ENCODE data around the gene PTGS2. TPM values are rescaled to one million over a fixed set of nuclear protein-coding genes. Genes with fewer than 3 reads are reported as not detected.
"Not testable (repeated sequence)": the region's sequence is repeated elsewhere in the genome, so short reads cannot be mapped to it uniquely, and the experiment has no call there.

Gene PTGS2
- total and polyA plus RNA-seq, 7 donors: 0.03 to 0.53 (median 0.13) TPM

DNA sequence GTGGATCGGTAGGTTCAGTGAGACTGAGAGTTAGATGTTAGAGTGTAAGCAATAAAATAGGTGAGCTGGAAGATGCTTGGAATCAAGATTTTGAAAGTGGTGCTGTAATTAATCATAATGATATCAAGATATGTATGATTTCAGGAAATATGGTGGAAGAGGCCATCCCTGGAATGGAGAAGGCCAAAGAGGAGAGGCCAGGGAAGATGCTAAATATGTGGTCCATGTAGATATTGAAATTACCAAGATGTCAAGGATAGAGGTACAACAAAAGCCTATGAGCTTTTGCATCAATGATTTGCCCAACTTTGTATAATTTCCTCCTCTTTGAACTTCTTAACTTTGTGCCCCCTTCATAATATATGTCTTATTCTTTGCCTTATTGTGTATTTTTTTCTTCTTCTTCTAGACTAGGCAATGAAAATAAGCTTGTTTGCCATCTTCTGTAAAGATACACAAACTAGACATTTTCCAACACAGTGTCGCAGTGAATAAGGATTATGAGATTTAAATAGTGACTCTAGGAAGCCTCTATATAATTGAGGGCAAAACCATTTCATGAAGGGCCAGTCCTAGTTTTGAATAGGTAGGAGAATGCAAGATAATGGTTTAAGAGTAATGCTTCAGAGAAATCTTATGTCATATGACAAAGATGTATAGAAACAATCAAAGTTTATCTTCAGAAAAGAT lies 8.9 kb downstream of the PTGS2 start:
- intact Hi-C loops (cut with DNase I): no loop called here
- WGBS, 3 donors: 89 to 100% (median 95%) methylated on average over 2 of the region's 2 CpGs
- no peak overlapping the region for H3K4me3 ChIP-seq
- H3K36me3 ChIP-seq (ENCODE audit: insufficient read depth in 1 of 2, low read depth in 1 of 2): no peaks in the 10 kb centered on the region
- H3K27ac ChIP-seq: no peak overlapping the region
- no peak for DNase-seq
- TF ChIP-seq, protein P1, sequence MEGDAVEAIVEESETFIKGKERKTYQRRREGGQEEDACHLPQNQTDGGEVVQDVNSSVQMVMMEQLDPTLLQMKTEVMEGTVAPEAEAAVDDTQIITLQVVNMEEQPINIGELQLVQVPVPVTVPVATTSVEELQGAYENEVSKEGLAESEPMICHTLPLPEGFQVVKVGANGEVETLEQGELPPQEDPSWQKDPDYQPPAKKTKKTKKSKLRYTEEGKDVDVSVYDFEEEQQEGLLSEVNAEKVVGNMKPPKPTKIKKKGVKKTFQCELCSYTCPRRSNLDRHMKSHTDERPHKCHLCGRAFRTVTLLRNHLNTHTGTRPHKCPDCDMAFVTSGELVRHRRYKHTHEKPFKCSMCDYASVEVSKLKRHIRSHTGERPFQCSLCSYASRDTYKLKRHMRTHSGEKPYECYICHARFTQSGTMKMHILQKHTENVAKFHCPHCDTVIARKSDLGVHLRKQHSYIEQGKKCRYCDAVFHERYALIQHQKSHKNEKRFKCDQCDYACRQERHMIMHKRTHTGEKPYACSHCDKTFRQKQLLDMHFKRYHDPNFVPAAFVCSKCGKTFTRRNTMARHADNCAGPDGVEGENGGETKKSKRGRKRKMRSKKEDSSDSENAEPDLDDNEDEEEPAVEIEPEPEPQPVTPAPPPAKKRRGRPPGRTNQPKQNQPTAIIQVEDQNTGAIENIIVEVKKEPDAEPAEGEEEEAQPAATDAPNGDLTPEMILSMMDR (IDR thresholded peaks at IDR 0.05): no peak
- no peak for ATAC-seq
- H3K9me3 ChIP-seq: no peaks in the 10 kb centered on the region
- H3K27me3 ChIP-seq (ENCODE audit: insufficient read depth in 3 of 3, low read length in 2 of 3): no peaks in the 10 kb centered on the region
- H3K4me1 ChIP-seq: no peaks in the 10 kb centered on the region

DNA sequence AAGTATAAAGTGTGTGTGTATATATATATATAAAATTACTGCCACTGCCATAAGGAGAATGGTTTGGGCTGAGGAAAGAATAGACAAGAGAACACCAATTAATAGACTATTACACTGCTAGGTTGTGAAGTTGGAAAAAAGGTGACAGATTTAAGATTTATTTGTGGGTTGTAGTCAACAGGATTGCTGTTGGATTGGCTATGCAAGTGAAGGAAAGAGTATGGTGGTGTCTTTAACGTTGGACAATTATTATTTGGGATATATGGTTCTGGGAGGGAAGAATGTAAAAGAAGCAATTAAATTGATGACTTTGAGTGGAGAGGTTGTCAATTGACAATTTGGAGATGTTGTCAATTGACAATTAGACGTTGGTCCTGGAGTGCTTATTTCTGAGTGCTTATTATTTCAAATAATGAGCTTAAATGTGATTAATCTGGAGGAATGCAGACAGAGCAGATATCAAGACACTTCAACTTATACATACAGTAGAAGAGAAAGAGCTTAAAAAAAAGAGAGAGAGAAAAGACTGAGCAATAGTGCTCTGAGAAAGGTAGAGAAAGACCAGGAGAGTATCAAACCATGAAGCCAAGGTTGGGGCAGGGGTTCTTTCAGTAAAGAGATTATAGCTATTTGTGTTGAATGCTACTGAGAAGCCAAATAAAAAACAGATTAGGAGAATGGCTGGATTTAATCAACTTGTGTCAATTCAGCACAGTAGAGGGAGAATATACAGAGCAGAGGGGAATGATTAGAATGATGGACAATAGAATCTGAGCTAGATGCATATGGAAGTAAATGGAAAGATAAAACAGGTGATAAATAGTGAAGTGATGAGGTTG lies 9.7 kb downstream of the PTGS2 start:
- DNase-seq (no peak), ATAC-seq (no peak)
- Histone ChIP-seq H3K36me3 (ENCODE audit: insufficient read depth in 1 of 2, low read depth in 1 of 2) (no peaks in the 10 kb centered on the region), H3K27me3 (ENCODE audit: insufficient read depth in 3 of 3, low read length in 2 of 3) (no peaks in the 10 kb centered on the region), H3K27ac (no peak overlapping the region), H3K4me3 (no peak overlapping the region), H3K9me3 (no peaks in the 10 kb centered on the region), H3K4me1 (no peaks in the 10 kb centered on the region)
- 53 to 67% (median 60%) methylated on average over 2 of the region's 2 CpGs for WGBS, 3 donors
- intact Hi-C loops (cut with DNase I): no loop called here
- TF ChIP-seq, protein P1 (IDR thresholded peaks at IDR 0.05): no peak

DNA sequence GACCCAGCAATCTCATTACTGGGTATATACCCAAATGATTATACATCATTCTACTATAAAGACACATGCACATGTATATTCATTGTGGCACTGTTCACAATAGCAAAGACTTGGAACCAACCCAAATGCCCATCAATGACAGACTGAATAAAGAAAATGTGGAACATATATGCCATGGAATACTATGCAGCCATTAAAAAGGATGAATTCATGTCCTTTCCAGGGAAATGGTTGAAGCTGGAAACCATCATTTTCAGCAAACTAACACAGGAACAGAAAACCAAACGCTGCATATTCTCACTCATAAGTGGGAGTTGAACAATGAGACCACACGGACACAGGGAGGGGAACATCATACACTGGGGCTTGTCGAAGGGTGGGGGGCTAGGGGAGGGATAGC lies 10.4 kb downstream of the PTGS2 start:
- H3K27me3 ChIP-seq (ENCODE audit: insufficient read depth in 3 of 3, low read length in 2 of 3); H3K36me3 ChIP-seq (ENCODE audit: insufficient read depth in 1 of 2, low read depth in 1 of 2); DNase-seq; H3K27ac ChIP-seq; H3K4me3 ChIP-seq; ATAC-seq; H3K4me1 ChIP-seq; H3K9me3 ChIP-seq; intact Hi-C loops (cut with DNase I): not testable (repeated sequence)
- 87 to 90% (median 89%) methylated on average over 3 of the region's 3 CpGs for WGBS, 3 donors

DNA sequence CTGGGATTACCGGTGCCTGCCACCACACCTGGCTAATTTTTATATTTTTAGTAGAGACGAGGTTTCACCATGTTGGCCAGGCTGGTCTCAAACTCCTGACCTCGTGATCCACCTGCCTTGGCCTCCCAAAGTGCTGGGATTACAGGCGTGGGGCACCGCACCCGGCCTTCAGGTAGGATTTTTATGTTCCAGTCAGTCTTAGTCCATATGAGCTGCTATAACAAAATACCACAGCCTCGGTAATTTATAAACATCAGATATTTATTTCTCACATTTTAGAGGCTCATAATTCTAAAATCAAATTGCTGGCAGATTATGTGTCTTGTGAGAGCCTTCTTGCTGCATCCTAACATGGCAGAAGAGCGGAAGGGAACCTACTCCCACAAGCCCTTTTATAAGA lies 16.0 kb downstream of the PTGS2 start:
- H3K36me3 ChIP-seq (ENCODE audit: insufficient read depth in 1 of 2, low read depth in 1 of 2); intact Hi-C loops (cut with DNase I); H3K4me1 ChIP-seq; H3K27ac ChIP-seq; H3K9me3 ChIP-seq; DNase-seq; H3K4me3 ChIP-seq; H3K27me3 ChIP-seq (ENCODE audit: insufficient read depth in 3 of 3, low read length in 2 of 3); ATAC-seq: not testable (repeated sequence)
- WGBS, 3 donors: 83 to 86% (median 85%) methylated on average over 8 of the region's 8 CpGs

DNA sequence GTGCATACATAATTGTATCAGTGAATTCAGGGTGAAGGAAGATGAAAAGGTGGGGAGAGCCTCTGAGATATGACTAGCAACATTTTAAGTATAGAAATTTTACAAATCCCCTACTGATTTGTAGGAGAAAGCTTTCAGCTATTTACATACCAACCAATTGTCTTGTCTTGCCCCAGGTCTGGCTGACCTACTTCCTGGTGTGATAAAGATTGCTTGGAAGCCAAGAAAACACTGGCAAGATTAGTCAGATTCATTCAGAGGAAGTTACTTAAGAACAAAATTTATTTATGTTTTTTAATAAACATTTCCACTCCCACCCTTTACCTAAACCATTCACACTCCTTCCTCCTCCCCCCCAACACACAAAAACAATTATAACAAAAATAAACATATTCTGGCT lies 17.5 kb downstream of the PTGS2 start:
- Histone ChIP-seq H3K36me3 (ENCODE audit: insufficient read depth in 1 of 2, low read depth in 1 of 2) (no peaks in the 10 kb centered on the region), H3K9me3 (no peaks in the 10 kb centered on the region), H3K27ac (no peak overlapping the region), H3K4me3 (no peak overlapping the region), H3K27me3 (ENCODE audit: insufficient read depth in 3 of 3, low read length in 2 of 3) (no peaks in the 10 kb centered on the region), H3K4me1 (no peaks in the 10 kb centered on the region)
- ATAC-seq: no peak
- no peak for DNase-seq
- TF ChIP-seq, protein P1 (IDR thresholded peaks at IDR 0.05): no peak
- intact Hi-C loops (cut with DNase I): no loop called here

All from psoas muscle (tissue), 8 donors.